T-helper 2 cell treated with Interferon-gamma antibody and Interleukin-4, amounts not matched to agents 100 ng/mL and 5 ng/mL, for 36 hours (primary cell): ENCODE measurements around the gene PTS. TPM values are rescaled to one million over a fixed set of nuclear protein-coding genes. Genes with fewer than 3 reads are reported as not detected.

Experiments
- total RNA-seq: library from RNA; stranded (reverse); gene quantifications from 2 replicates; pipeline ENCODE4 v1.2.3, GENCODE V29; 2022

Gene PTS
- total RNA-seq, 1 donor from 2014 or later, result 27.8 TPM

Other genes with a start within 250 kb of the PTS start
- 37.3 and 41.6 TPM in 2 replicates for gene DLAT, start 201.0 kb upstream of the PTS start, total RNA-seq
- gene PIH1D2, start 152.4 kb upstream of the PTS start, total RNA-seq, result 0.43 and 0.59 TPM in 2 replicates
- gene NKAPD1, start 152.1 kb upstream of the PTS start, total RNA-seq, result 19.5 and 22.8 TPM in 2 replicates
- 52.1 and 57.4 TPM in 2 replicates for gene TIMM8B, start 139.7 kb upstream of the PTS start, total RNA-seq
- gene SDHD, start 139.6 kb upstream of the PTS start, total RNA-seq, result 81.1 and 86.7 TPM in 2 replicates
- 1.4 TPM in 2 replicates for gene IL18, start 62.3 kb upstream of the PTS start, total RNA-seq
- gene TEX12, start 59.1 kb upstream of the PTS start, total RNA-seq, result 0.27 TPM in 1 of 2 replicates, not detected in the other
- 1.1 and 1.4 TPM in 2 replicates for gene BCO2, start 50.9 kb upstream of the PTS start, total RNA-seq
- not detected in 2 replicates for gene PLET1, start 34.4 kb downstream of the PTS start, total RNA-seq